Neural crest cell (in vitro differentiated cells): Measurements from ENCODE around the gene PRKCD. TPM values are rescaled to one million over a fixed set of nuclear protein-coding genes. Genes with fewer than 3 reads are reported as not detected.

Experiments used
- DNase-seq: peaks from one replicate; pipeline ENCODE4 v3.0.0; 2021; ENCODE audit warnings: low read depth, mixed read lengths, low spot score
- H3K27ac Mint-ChIP-seq: one replicate; pipeline ENCODE4 v1.8.0; 2021; ENCODE audit warnings: mild to moderate bottlenecking, mixed read lengths; ENCODE audit not compliant: unreplicated experiment
- H3K27me3 Mint-ChIP-seq: 2 replicates; pipeline ENCODE4 v1.8.0; 2021; ENCODE audit warnings: low read depth, mild to moderate bottlenecking, mixed read lengths
- H3K36me3 Mint-ChIP-seq: 2 replicates; pipeline ENCODE4 v1.8.0; 2021; ENCODE audit warnings: low read depth, mild to moderate bottlenecking, mixed read lengths
- H3K4me1 Mint-ChIP-seq: 2 replicates; pipeline ENCODE4 v1.8.0; 2021; ENCODE audit warnings: mixed read lengths
- H3K4me3 Mint-ChIP-seq: one replicate; pipeline ENCODE4 v1.8.0; 2021; ENCODE audit warnings: mild to moderate bottlenecking, mixed read lengths
- H3K9me3 Mint-ChIP-seq: 2 replicates; pipeline ENCODE4 v1.8.0; 2021; ENCODE audit warnings: mixed read lengths
- CTCF ChIP-seq: fragments of 200-600 bp; sonication (generic); conservative IDR thresholded peaks from 2 replicates; pipeline ENCODE4 v1.5.0; 2021; ENCODE audit warnings: antibody characterized with exemption, mild to moderate bottlenecking
- total RNA-seq: library from RNA; stranded (reverse); gene quantifications from 2 replicates; pipeline ENCODE4 v1.2.1, GENCODE V29; 2021

The PRKCD gene
- total RNA-seq, 1 donor from 2014 or later: 10.8 TPM

GRCh38 chr3:53192608-53193007, 31.6 kb downstream of the PRKCD start:
- no peak overlapping the region for H3K27ac Mint-ChIP-seq
- H3K9me3 Mint-ChIP-seq: no peaks in the 10 kb centered on the region
- no peak overlapping the region for H3K4me3 Mint-ChIP-seq
- no peak for TF ChIP-seq CTCF
- DNase-seq: no peak
- no peaks in the 10 kb centered on the region for H3K36me3 Mint-ChIP-seq
- H3K4me1 Mint-ChIP-seq: no peaks in the 10 kb centered on the region
- H3K27me3 Mint-ChIP-seq: peaks cover 2% of the 10 kb centered on the region

GRCh38 chr3:53193466-53194209, 32.6 kb downstream of the PRKCD start:
- no peak for TF ChIP-seq CTCF
- H3K36me3 Mint-ChIP-seq: no peaks in the 10 kb centered on the region
- no peak overlapping the region for H3K4me3 Mint-ChIP-seq
- no peaks in the 10 kb centered on the region for H3K9me3 Mint-ChIP-seq
- H3K4me1 Mint-ChIP-seq: no peaks in the 10 kb centered on the region
- no peak for DNase-seq
- H3K27ac Mint-ChIP-seq: no peak overlapping the region
- H3K27me3 Mint-ChIP-seq: peaks cover 2% of the 10 kb centered on the region

- Mint-ChIP-seq H3K27ac (no peak overlapping the region), H3K36me3 (no peaks in the 10 kb centered on the region), H3K27me3 (peaks cover 2% of the 10 kb centered on the region), H3K4me1 (no peaks in the 10 kb centered on the region), H3K9me3 (no peaks in the 10 kb centered on the region), H3K4me3 (no peak overlapping the region)
- no peak for TF ChIP-seq CTCF
- DNase-seq: no peak
Measured at GRCh38 chr3:53194210-53195065, 33.4 kb downstream of the PRKCD start.

GRCh38 chr3:53195066-53195450, 34.0 kb downstream of the PRKCD start:
- TF ChIP-seq CTCF: no peak
- Mint-ChIP-seq H3K36me3 (no peaks in the 10 kb centered on the region), H3K27me3 (peaks cover 2% of the 10 kb centered on the region), H3K27ac (no peak overlapping the region), H3K4me3 (no peak overlapping the region), H3K4me1 (no peaks in the 10 kb centered on the region), H3K9me3 (no peaks in the 10 kb centered on the region)
- no peak for DNase-seq

GRCh38 chr3:53195602-53196574, 34.9 kb downstream of the PRKCD start:
- peak; percentile 98 for TF ChIP-seq CTCF
- H3K27ac Mint-ChIP-seq: no peak overlapping the region
- peak; percentile 75 for DNase-seq

More at GRCh38 chr3:53195602-53196574, 34.9 kb downstream of the PRKCD start:
- Mint-ChIP-seq H3K4me3 (no peak overlapping the region), H3K36me3 (no peaks in the 10 kb centered on the region), H3K27me3 (peaks cover 2% of the 10 kb centered on the region), H3K4me1 (no peaks in the 10 kb centered on the region), H3K9me3 (no peaks in the 10 kb centered on the region)
